Ishikawa (cell line): Measurements from ENCODE around the gene MOXD1.

Source experiments
- CEBPB ChIP-seq: IDR thresholded peaks from 2 replicates; pipeline ENCODE4 v1.6.1; 2012
- CREB1 ChIP-seq: IDR thresholded peaks from 2 replicates; pipeline ENCODE4 v1.6.1; 2012; ENCODE audit warnings: low read depth
- EGR1 ChIP-seq: IDR thresholded peaks from 2 replicates; pipeline ENCODE4 v1.6.1; 2012
- EP300 ChIP-seq: IDR thresholded peaks from 2 replicates; pipeline ENCODE4 v1.6.1; 2012; ENCODE audit warnings: borderline replicate concordance
- FOXM1 ChIP-seq: IDR thresholded peaks from 2 replicates; pipeline ENCODE4 v1.6.1; 2012; ENCODE audit warnings: low read depth, borderline replicate concordance
- NFIC ChIP-seq: IDR thresholded peaks from 2 replicates; pipeline ENCODE4 v1.6.1; 2012
- RAD21 ChIP-seq: IDR thresholded peaks from 2 replicates; pipeline ENCODE4 v1.6.1; 2012; ENCODE audit warnings: low read depth
- TAF1 ChIP-seq: IDR thresholded peaks from 2 replicates; pipeline ENCODE4 v1.6.1; 2012; ENCODE audit warnings: low read depth, mild to moderate bottlenecking
- TCF12 ChIP-seq: IDR thresholded peaks from 2 replicates; pipeline ENCODE4 v1.6.1; 2012; ENCODE audit warnings: low read depth
- TEAD4 ChIP-seq: IDR thresholded peaks from 2 replicates; pipeline ENCODE4 v1.6.1; 2012
- YY1 ChIP-seq: IDR thresholded peaks from 2 replicates; pipeline ENCODE4 v1.6.1; 2012; ENCODE audit warnings: low read depth
- ZBTB7A ChIP-seq: IDR thresholded peaks from 2 replicates; pipeline ENCODE4 v1.6.1; 2012; ENCODE audit warnings: low read depth
- TF ChIP-seq, protein P1 (sequence below): IDR thresholded peaks from 2 replicates; pipeline ENCODE4 v1.6.1; 2012; ENCODE audit warnings: low read depth, mild to moderate bottlenecking
- TF ChIP-seq, protein P2 (sequence below): IDR thresholded peaks from 2 replicates; pipeline ENCODE4 v1.6.1; 2012

DNA sequence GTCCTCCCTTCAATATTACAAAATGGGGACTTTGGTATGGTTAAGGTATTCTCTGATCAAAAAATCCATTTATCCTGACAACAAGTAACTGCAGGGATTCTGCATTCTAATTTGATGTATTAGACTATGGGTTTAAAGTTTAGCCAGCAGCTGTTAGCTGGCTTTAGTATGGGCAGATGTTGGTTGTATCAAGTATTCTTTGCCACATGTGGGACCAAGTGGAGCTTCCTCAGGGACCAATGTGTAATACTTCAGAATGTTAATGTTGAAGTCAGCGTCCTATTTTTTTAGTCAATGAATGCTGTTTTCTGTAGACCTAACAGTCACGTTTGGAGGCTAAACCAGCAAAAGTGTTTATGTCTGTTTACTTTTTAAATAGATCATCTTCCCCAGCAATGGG, 41.4 kb downstream of the MOXD1 start:
- TF ChIP-seq, protein P1, sequence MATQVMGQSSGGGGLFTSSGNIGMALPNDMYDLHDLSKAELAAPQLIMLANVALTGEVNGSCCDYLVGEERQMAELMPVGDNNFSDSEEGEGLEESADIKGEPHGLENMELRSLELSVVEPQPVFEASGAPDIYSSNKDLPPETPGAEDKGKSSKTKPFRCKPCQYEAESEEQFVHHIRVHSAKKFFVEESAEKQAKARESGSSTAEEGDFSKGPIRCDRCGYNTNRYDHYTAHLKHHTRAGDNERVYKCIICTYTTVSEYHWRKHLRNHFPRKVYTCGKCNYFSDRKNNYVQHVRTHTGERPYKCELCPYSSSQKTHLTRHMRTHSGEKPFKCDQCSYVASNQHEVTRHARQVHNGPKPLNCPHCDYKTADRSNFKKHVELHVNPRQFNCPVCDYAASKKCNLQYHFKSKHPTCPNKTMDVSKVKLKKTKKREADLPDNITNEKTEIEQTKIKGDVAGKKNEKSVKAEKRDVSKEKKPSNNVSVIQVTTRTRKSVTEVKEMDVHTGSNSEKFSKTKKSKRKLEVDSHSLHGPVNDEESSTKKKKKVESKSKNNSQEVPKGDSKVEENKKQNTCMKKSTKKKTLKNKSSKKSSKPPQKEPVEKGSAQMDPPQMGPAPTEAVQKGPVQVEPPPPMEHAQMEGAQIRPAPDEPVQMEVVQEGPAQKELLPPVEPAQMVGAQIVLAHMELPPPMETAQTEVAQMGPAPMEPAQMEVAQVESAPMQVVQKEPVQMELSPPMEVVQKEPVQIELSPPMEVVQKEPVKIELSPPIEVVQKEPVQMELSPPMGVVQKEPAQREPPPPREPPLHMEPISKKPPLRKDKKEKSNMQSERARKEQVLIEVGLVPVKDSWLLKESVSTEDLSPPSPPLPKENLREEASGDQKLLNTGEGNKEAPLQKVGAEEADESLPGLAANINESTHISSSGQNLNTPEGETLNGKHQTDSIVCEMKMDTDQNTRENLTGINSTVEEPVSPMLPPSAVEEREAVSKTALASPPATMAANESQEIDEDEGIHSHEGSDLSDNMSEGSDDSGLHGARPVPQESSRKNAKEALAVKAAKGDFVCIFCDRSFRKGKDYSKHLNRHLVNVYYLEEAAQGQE: no peak
- no peak for TF ChIP-seq CEBPB
- no peak for TF ChIP-seq TAF1
- no peak for TF ChIP-seq ZBTB7A
- TF ChIP-seq RAD21: no peak
- TF ChIP-seq EP300: no peak
- TF ChIP-seq, protein P2, sequence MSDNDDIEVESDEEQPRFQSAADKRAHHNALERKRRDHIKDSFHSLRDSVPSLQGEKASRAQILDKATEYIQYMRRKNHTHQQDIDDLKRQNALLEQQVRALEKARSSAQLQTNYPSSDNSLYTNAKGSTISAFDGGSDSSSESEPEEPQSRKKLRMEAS: no peak
- no peak for TF ChIP-seq EGR1
- TF ChIP-seq TEAD4: no peak
- no peak for TF ChIP-seq TCF12
- no peak for TF ChIP-seq NFIC
- no peak for TF ChIP-seq FOXM1
- TF ChIP-seq YY1: no peak
- TF ChIP-seq CREB1: no peak
